AG04450 (cell line): ENCODE measurements around the gene ADGRD1. TPM values are rescaled to one million over a fixed set of nuclear protein-coding genes. Genes with fewer than 3 reads are reported as not detected.

Experiments used
- CTCF ChIA-PET: fragments of 300-600, 350-600 bp; formaldehyde crosslinking; extraction: SDS; loops from one replicate; lab custom pipeline; 2022; ENCODE audit warnings: antibody characterized with exemption, inconsistent platforms; lab: Charles Lee
- POLR2A ChIA-PET: fragments of 350-600 bp; formaldehyde crosslinking; extraction: SDS; loops from one replicate; lab custom pipeline; 2021; ENCODE audit warnings: antibody characterized with exemption, inconsistent platforms; lab: Yijun Ruan, JAX
- DNase-seq: peaks from one replicate; pipeline ENCODE4 v3.0.0-alpha.2; 2011; ENCODE audit warnings: low read depth, low spot score
- H3K27ac ChIP-seq: one replicate; pipeline ENCODE4 v1.5.1; 2012; ENCODE audit warnings: low read depth, low read length, control low read depth
- H3K27me3 ChIP-seq: one replicate; pipeline ENCODE4 v1.6.0; 2012; ENCODE audit warnings: low read length; ENCODE audit not compliant: control insufficient read depth, insufficient read depth
- H3K4me3 ChIP-seq: 2 replicates; pipeline ENCODE4 v1.5.1; 2011; ENCODE audit warnings: mild to moderate bottlenecking, low read depth, low read length, control low read depth
- H3K9me3 ChIP-seq: 2 replicates; pipeline ENCODE4 v1.5.1; 2012; ENCODE audit warnings: low read length; ENCODE audit not compliant: control insufficient read depth, insufficient read depth
- CTCF ChIP-seq: IDR thresholded peaks from 2 replicates; pipeline ENCODE4 v1.5.1; 2011; ENCODE audit warnings: low read depth, low read length, control low read depth, inconsistent platforms
- polyA plus RNA-seq: library from polyadenylated mRNA; depleted of rRNA; stranded (reverse); fragments of >200 nt; gene quantifications from 2 replicates; pipeline ENCODE4 v1.2.3, GENCODE V29; 2011

ADGRD1 gene
- polyA plus RNA-seq, 1 experiment = 0.05 TPM

GRCh38 chr12:130911933-130912332 lies 41.8 kb upstream of the ADGRD1 start:
- no peak for TF ChIP-seq CTCF
- no peak for DNase-seq
- CTCF ChIA-PET = no interaction called here
- Histone ChIP-seq H3K4me3 (no peak overlapping the region), H3K27me3 (no peaks in the 10 kb centered on the region), H3K9me3 (peaks cover 4% of the 10 kb centered on the region), H3K27ac (no peak overlapping the region)
- POLR2A ChIA-PET = no interaction called here

- peaks cover 4% of the 10 kb centered on the region; the same call in 1 of the 2 replicates for H3K9me3 ChIP-seq
- CTCF ChIA-PET = interaction anchor here (0.5 kb wide), 1 partner anchor 866 kb away, joined by 3 read pairs; no protein-coding TSS in a partner anchor
- peak; percentile 73 for TF ChIP-seq CTCF
- H3K27ac ChIP-seq = no peak overlapping the region
- H3K27me3 ChIP-seq = peaks cover 4% of the 10 kb centered on the region
- POLR2A ChIA-PET = no interaction called here
- H3K4me3 ChIP-seq = peak overlapping the region; percentile 17
- no peak for DNase-seq
Measured at GRCh38 chr12:130916241-130916911, 37.3 kb upstream of the ADGRD1 start.

GRCh38 chr12:130917607-130918006 lies 36.1 kb upstream of the ADGRD1 start:
- no peak overlapping the region for H3K27ac ChIP-seq
- CTCF ChIA-PET = no interaction called here
- no peak for DNase-seq
- H3K4me3 ChIP-seq = no peak overlapping the region
- TF ChIP-seq CTCF = no peak
- POLR2A ChIA-PET = no interaction called here
- peaks cover 4% of the 10 kb centered on the region for H3K27me3 ChIP-seq
- peaks cover 4% of the 10 kb centered on the region; the same call in 1 of the 2 replicates for H3K9me3 ChIP-seq

- no peak overlapping the region for H3K27ac ChIP-seq
- ChIA-PET CTCF (no interaction called here), POLR2A (no interaction called here)
- H3K4me3 ChIP-seq = no peak overlapping the region
- H3K9me3 ChIP-seq = peaks cover 4% of the 10 kb centered on the region; the same call in 1 of the 2 replicates
- no peak for TF ChIP-seq CTCF
- no peak for DNase-seq
- peaks cover 4% of the 10 kb centered on the region for H3K27me3 ChIP-seq
Measured at GRCh38 chr12:130919086-130919485, 34.6 kb upstream of the ADGRD1 start.

GRCh38 chr12:130920119-130920703 lies 33.5 kb upstream of the ADGRD1 start:
- peaks cover 4% of the 10 kb centered on the region for H3K27me3 ChIP-seq
- TF ChIP-seq CTCF = no peak
- DNase-seq = no peak
- H3K9me3 ChIP-seq = peaks cover 4% of the 10 kb centered on the region; the same call in 1 of the 2 replicates
- ChIA-PET POLR2A (no interaction called here), CTCF (interaction anchor here (0.9 kb wide), 1 partner anchor 81 kb away, joined by 3 read pairs; the partner anchor contains the start of gene STX2)
- no peak overlapping the region for H3K4me3 ChIP-seq
- no peak overlapping the region for H3K27ac ChIP-seq
